ENCODE results near the gene UBE2D2. TPM values are rescaled to one million over a fixed set of nuclear protein-coding genes. Genes with fewer than 3 reads are reported as not detected.

The UBE2D2 gene
- total RNA-seq, 6 donors from 2014 or later, result 61.8 to 106 (median 86.7) TPM

DNA sequence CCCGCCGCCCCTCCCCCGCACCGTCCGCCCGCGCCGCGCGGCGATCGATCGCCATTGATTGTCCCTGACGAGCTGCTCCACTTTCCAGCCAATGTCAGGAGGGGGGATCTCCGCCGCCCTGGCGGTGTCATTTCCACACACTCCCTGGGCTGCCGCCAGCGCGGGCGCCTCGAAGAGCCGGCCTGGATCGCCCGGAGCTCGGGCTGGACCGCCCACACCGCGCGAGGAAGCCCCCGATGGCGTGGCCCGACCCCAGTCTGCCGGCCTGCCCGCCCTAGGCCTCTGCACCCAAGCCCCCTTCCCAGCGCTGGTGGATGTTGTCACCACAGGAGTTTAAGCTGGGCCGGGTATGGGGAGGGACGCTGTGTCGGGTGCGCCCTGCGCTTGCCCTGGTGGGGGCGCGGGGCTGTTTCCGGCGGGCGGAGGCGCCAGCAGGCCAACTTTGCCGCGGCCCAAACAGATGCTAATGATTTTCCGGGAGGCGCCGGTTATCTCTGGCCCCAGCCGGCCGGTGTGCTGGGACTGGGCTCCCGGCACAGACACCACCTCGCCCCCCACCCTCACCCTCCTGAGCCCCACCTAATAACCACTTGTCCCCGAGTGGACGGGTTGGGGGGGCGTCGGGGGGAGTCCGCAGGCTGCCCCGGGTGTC is 76.4 kb downstream of the UBE2D2 start:
- DNase-seq (peak; percentile 76 to 97), ATAC-seq (ENCODE audit: low FRiP score in 2 of 2) (peak; percentile 62 to 89)
- H3K27ac ChIP-seq, result peak overlapping the region; percentile 78 to 88 (median 80)
- H3K36me3 ChIP-seq, result no peaks in the 10 kb centered on the region
- TF ChIP-seq POLR2AphosphoS5 (IDR thresholded peaks at IDR 0.05) (peak; percentile 66 to 75), EP300 (IDR thresholded peaks at IDR 0.05) (peak in 1 of 4 donors; percentile 60), POLR2A (IDR thresholded peaks at IDR 0.05) (no peak)
- TF ChIP-seq, protein P1, sequence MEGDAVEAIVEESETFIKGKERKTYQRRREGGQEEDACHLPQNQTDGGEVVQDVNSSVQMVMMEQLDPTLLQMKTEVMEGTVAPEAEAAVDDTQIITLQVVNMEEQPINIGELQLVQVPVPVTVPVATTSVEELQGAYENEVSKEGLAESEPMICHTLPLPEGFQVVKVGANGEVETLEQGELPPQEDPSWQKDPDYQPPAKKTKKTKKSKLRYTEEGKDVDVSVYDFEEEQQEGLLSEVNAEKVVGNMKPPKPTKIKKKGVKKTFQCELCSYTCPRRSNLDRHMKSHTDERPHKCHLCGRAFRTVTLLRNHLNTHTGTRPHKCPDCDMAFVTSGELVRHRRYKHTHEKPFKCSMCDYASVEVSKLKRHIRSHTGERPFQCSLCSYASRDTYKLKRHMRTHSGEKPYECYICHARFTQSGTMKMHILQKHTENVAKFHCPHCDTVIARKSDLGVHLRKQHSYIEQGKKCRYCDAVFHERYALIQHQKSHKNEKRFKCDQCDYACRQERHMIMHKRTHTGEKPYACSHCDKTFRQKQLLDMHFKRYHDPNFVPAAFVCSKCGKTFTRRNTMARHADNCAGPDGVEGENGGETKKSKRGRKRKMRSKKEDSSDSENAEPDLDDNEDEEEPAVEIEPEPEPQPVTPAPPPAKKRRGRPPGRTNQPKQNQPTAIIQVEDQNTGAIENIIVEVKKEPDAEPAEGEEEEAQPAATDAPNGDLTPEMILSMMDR (IDR thresholded peaks at IDR 0.05), result peak in 5 of 6 experiments; percentile 11 to 78 (median 63)
- H3K9me3 ChIP-seq, result no peaks in the 10 kb centered on the region
- H3K4me1 ChIP-seq, result peaks cover 36 to 55% (median 44%) of the 10 kb centered on the region in 4 donors
- 0% methylated on average over 1 to 36 of the region's 62 CpGs for WGBS, 2 donors
- peak overlapping the region; percentile 26 to 55 (median 42) for H3K4me3 ChIP-seq
- H3K27me3 ChIP-seq, result no peaks in the 10 kb centered on the region

DNA sequence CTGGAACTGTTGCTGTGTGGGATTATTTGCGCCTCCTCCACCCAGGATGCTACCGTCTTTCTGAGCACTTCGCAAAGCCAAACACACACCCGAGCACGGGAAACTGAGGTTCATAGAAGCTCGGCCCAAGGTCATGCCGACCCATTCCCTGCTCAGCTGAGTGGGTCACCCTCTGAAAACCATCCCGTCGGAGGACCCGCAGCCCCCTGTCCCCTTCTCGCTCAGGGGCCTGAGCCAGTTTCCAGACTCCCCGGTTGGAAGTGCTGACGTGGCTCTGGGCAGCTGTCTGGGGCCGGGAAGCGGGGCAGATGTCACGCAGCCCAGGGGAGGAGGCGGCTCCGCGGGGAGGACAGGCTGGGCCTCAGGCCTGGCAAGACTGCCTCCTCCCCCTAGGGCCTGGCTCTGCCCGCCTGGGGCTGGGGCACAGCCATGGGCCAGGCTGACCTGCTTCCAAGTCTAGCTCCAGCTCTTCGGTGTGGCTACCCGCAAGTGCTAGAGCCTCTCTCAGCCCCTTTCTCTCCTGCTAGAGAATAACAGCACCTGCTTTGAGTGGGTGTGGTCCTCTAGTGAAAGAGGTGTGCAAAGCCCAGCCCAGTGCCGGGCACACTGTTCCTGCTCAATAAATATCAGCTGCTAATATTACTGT is 77.1 kb downstream of the UBE2D2 start:
- peak in 2 of 4 donors; percentile 51 to 52 for TF ChIP-seq POLR2A (IDR thresholded peaks at IDR 0.05)
- TF ChIP-seq EP300 (IDR thresholded peaks at IDR 0.05), result no peak
- TF ChIP-seq POLR2AphosphoS5 (IDR thresholded peaks at IDR 0.05), result peak; percentile 45 to 51
- TF ChIP-seq, protein P1 (IDR thresholded peaks at IDR 0.05), result peak in 3 of 6 experiments; percentile 7 to 15 (median 10)
- WGBS, 2 donors, result 7% methylated on average over 18 of the region's 23 CpGs; no CpG with 5 or more reads in 1 of the 2 donors
- H3K9me3 ChIP-seq, result no peaks in the 10 kb centered on the region
- no peaks in the 10 kb centered on the region for H3K36me3 ChIP-seq
- H3K27me3 ChIP-seq, result no peaks in the 10 kb centered on the region
- DNase-seq (peak; percentile 88 to 92), ATAC-seq (ENCODE audit: low FRiP score in 2 of 2) (peak; percentile 71 to 84)
- peak overlapping the region in 3 of 4 donors; percentile 36 to 55 (median 47) for H3K4me3 ChIP-seq
- peak overlapping the region; percentile 78 to 88 (median 80) for H3K27ac ChIP-seq
- H3K4me1 ChIP-seq, result peaks cover 36 to 57% (median 50%) of the 10 kb centered on the region in 4 donors

DNA sequence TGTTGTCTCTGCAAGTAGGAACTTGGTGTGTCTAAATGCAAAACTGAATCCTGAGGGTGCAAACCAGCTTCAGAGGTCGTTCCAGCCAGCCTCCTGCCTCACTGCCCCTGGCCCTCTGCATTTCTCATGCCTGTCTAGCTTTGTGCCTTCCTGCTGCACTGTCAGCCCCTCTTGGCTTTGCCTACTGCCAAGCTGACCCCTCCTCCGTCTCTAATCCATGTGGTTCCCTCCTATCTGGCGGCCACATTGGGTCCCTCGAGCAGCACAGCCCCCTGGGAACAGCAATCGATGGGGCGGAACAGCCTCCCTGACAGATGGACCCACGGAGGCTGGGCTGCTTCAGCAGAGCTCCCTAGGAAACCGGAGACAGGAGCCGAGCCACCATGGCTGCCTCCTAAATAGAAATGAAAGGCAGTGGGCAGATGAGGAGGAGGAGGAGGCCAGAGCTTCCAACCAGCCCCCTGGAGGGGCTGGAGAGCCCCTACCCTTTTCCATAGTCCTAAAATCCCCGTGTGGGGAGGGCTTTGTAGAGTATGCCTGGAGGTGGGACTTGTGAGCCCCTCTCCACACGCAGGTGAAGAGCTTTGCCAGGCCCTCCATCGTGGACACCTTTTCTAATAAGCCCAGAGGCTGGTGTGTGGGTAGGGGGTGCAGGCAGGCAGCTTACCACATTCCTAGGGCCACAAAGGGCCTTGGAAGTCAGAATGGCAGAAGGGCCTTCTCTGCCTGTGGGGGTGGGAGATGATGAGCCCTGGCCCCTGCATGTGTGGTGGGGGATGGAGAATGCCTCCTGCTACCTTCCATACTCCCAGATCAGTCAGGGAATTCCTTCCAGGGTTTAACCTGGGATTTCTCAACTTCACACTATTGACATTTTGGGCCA is 77.8 kb downstream of the UBE2D2 start:
- peaks cover 36 to 59% (median 53%) of the 10 kb centered on the region in 4 donors for H3K4me1 ChIP-seq
- DNase-seq (no peak), ATAC-seq (ENCODE audit: low FRiP score in 2 of 2) (no peak)
- H3K27me3 ChIP-seq, result no peaks in the 10 kb centered on the region
- WGBS, 2 donors, result 54 to 77% methylated on average over 9 to 12 of the region's 12 CpGs
- no peaks in the 10 kb centered on the region for H3K9me3 ChIP-seq
- H3K27ac ChIP-seq, result peak overlapping the region; percentile 78 to 88 (median 80)
- TF ChIP-seq, protein P1 (IDR thresholded peaks at IDR 0.05), result no peak
- TF ChIP-seq POLR2AphosphoS5 (IDR thresholded peaks at IDR 0.05) (no peak), EP300 (IDR thresholded peaks at IDR 0.05) (no peak), POLR2A (IDR thresholded peaks at IDR 0.05) (no peak)
- H3K4me3 ChIP-seq, result no peak overlapping the region
- no peaks in the 10 kb centered on the region for H3K36me3 ChIP-seq

DNA sequence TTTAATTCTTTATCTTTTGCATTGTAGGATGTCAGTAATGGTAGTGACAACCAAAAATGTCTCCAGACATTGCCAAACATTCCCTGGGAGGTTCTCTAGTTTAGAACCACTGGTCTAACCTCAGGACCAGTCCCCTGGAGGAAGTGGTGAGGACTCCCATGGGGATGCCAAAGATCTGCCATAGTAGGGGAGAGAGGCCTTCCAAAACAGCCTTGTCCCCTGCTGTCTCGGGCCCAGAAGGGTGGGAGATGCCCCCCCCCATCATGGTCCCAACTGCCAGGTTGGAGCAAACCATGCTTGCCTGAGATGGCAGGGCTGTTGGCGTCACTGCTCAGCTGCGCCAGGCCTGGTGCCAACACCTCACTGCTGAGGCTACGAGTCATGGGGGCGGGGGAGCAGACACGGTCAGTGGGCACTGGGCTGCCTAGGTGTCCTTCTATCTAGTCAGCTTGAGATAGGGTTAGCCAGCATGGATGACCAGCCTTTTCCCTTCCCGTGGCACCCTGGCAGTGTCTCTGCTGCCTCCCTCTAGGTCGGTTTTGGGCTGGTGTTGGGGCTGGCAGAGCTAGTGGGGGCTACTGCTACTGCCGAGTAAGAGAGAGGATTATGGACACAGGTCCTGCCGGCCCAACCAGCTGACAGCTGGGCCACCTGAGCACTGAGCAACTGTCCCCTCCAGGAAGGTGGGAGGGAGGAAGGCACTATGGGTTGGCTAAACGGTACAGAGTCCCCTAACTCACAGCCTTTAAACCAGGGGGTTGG is 78.7 kb downstream of the UBE2D2 start:
- DNase-seq (no peak), ATAC-seq (ENCODE audit: low FRiP score in 2 of 2) (no peak)
- no peaks in the 10 kb centered on the region for H3K9me3 ChIP-seq
- no peaks in the 10 kb centered on the region for H3K36me3 ChIP-seq
- TF ChIP-seq POLR2A (IDR thresholded peaks at IDR 0.05), result no peak
- peaks cover 36 to 59% (median 54%) of the 10 kb centered on the region in 4 donors for H3K4me1 ChIP-seq
- H3K27ac ChIP-seq, result no peak overlapping the region
- 79 to 88% methylated on average over 2 to 11 of the region's 11 CpGs for WGBS, 2 donors
- H3K27me3 ChIP-seq, result no peaks in the 10 kb centered on the region
- no peak overlapping the region for H3K4me3 ChIP-seq

All from upper lobe of left lung (tissue), 6 donors.